ENCODE results near the gene GIMAP8.

The GIMAP8 gene

GRCh38 chr7:150447966-150448788 lies 2.3 kb upstream of the GIMAP8 start (continued):
- no peak for TF ChIP-seq ZNF280D (tag by site-specific recombination; IDR thresholded peaks at IDR 0.05)

- POLR2A ChIA-PET = no interaction called here
- TF ChIP-seq ZNF660 (tag by site-specific recombination; IDR thresholded peaks at IDR 0.05) = peak; percentile 81
- TF ChIP-seq ZBTB17 (tag by site-specific recombination; IDR thresholded peaks at IDR 0.05) = peak; percentile 47; the same call in 1 of the 2 replicates
- TF ChIP-seq ZNF37A (tag by site-specific recombination; IDR thresholded peaks at IDR 0.05) = no peak
- TF ChIP-seq ZNF16 (tag by site-specific recombination; IDR thresholded peaks at IDR 0.05; ENCODE audit: low read depth) = no peak
- no peak for TF ChIP-seq HOXC10 (CRISPR knock-in tag; IDR thresholded peaks at IDR 0.05)
- TF ChIP-seq ZBTB1 (tag by site-specific recombination; IDR thresholded peaks at IDR 0.05) = no peak
- peak; percentile 67 for TF ChIP-seq CTCF (tag by site-specific recombination; IDR thresholded peaks at IDR 0.05)
- TF ChIP-seq ZIC2 (tag by site-specific recombination; IDR thresholded peaks at IDR 0.05) = peak; percentile 41
- peak; percentile 77 for TF ChIP-seq ZNF654 (tag by site-specific recombination; IDR thresholded peaks at IDR 0.05; ENCODE audit: low read depth)
- CTCF ChIA-PET = interaction anchor here (0.5 to 1.7 kb wide), 18 partner anchors 8 to 537 kb away, joined by 3 to 10 read pairs (median 4); no protein-coding TSS in a partner anchor
Observed at GRCh38 chr7:150448789-150449147, 1.7 kb upstream of the GIMAP8 start.

GRCh38 chr7:150449206-150449952 lies 1.1 kb upstream of the GIMAP8 start:
- no peaks in the 10 kb centered on the region for H3K36me3 ChIP-seq (ENCODE audit: control insufficient read depth in 2 of 2, insufficient read depth in 1 of 2, low read length in 2 of 2)
- no peaks in the 10 kb centered on the region for H3K9me3 ChIP-seq (ENCODE audit: control insufficient read depth, insufficient read depth, low read depth, low read length)
- ChIA-PET CTCF (interaction anchor here (0.5 to 1.7 kb wide), 19 partner anchors 9 to 536 kb away, joined by 3 to 10 read pairs (median 4); no protein-coding TSS in a partner anchor), POLR2A (no interaction called here)
- no peaks in the 10 kb centered on the region for H3K4me1 ChIP-seq (ENCODE audit: control insufficient read depth, insufficient read depth, low read length)
- no peak overlapping the region for H3K27ac ChIP-seq (ENCODE audit: extremely low read depth, low read depth, low read length)
- no peak overlapping the region for H3K4me3 ChIP-seq (ENCODE audit: low read depth, low read length)
- TF ChIP-seq ZNF449 (tag by site-specific recombination; IDR thresholded peaks at IDR 0.05) (no peak), ZNF658 (tag by site-specific recombination; IDR thresholded peaks at IDR 0.05) (no peak), ZNF146 (tag by site-specific recombination; IDR thresholded peaks at IDR 0.05) (no peak), EGR2 (tag by site-specific recombination; IDR thresholded peaks at IDR 0.05; ENCODE audit: low read depth) (no peak), GLIS1 (tag by site-specific recombination; IDR thresholded peaks at IDR 0.05) (no peak), ZNF280D (tag by site-specific recombination; IDR thresholded peaks at IDR 0.05) (no peak), YY2 (tag by site-specific recombination; IDR thresholded peaks at IDR 0.05) (no peak), ZNF600 (tag by site-specific recombination; IDR thresholded peaks at IDR 0.05) (no peak), GLIS2 (tag by site-specific recombination; IDR thresholded peaks at IDR 0.05) (no peak), FEZF1 (tag by site-specific recombination; IDR thresholded peaks at IDR 0.05) (no peak), SETDB1 (IDR thresholded peaks at IDR 0.05; ENCODE audit: insufficient read length, low read length) (no peak), KLF17 (tag by site-specific recombination; IDR thresholded peaks at IDR 0.05) (no peak)

More at GRCh38 chr7:150448789-150449147, 1.7 kb upstream of the GIMAP8 start:
- no peak overlapping the region for H3K27ac ChIP-seq (ENCODE audit: extremely low read depth, low read depth, low read length)
- H3K4me1 ChIP-seq (ENCODE audit: control insufficient read depth, insufficient read depth, low read length) = no peaks in the 10 kb centered on the region
- no peaks in the 10 kb centered on the region for H3K9me3 ChIP-seq (ENCODE audit: control insufficient read depth, insufficient read depth, low read depth, low read length)
- no peaks in the 10 kb centered on the region for H3K36me3 ChIP-seq (ENCODE audit: control insufficient read depth in 2 of 2, insufficient read depth in 1 of 2, low read length in 2 of 2)
- no peak overlapping the region for H3K4me3 ChIP-seq (ENCODE audit: low read depth, low read length)

Data from HEK293 (cell line).